HFFc6 (cell line): ENCODE measurements around the gene NEGR1. TPM values are rescaled to one million over a fixed set of nuclear protein-coding genes. Genes with fewer than 3 reads are reported as not detected.
A peak's percentile ranks its signal among the peaks of the same experiment; 100 is the strongest.

Experiments used
- DNase-seq: peaks from one replicate; pipeline ENCODE4 v3.0.0-alpha.2; 2018
- H3K27ac Mint-ChIP-seq: 2 replicates; pipeline ENCODE4 v1.8.0; 2020; ENCODE audit warnings: mild to moderate bottlenecking, mixed read lengths
- H3K27me3 Mint-ChIP-seq: 2 replicates; pipeline ENCODE4 v1.8.0; 2021; ENCODE audit warnings: mild to moderate bottlenecking, moderate library complexity, mixed read lengths; ENCODE audit not compliant: insufficient read depth
- H3K36me3 Mint-ChIP-seq: 2 replicates; pipeline ENCODE4 v1.8.0; 2021; ENCODE audit warnings: low read depth, mixed read lengths
- H3K4me1 Mint-ChIP-seq: 2 replicates; pipeline ENCODE4 v1.8.0; 2020; ENCODE audit warnings: low read depth, mixed read lengths
- H3K4me3 Mint-ChIP-seq: 2 replicates; pipeline ENCODE4 v1.8.0; 2020; ENCODE audit warnings: mild to moderate bottlenecking, moderate library complexity, mixed read lengths
- H3K9me3 Mint-ChIP-seq: 2 replicates; pipeline ENCODE4 v1.8.0; 2020; ENCODE audit warnings: mild to moderate bottlenecking, mixed read lengths
- long read RNA-seq: library from polyadenylated mRNA; unstranded; transcript quantifications from one replicate; pipeline ENCODE4 v2.0.0, GENCODE V29; 2019
- total RNA-seq, 6 experiments: library from RNA; stranded (reverse); fragmentation: NEBNext Ultra II Directional; extraction: Animal tissue kit (Norgen Biotek cat#: 25700); gene quantifications; 2 replicates in 1 of 6; 3 replicates in 5 of 6; pipeline ENCODE4 v1.2.3, GENCODE V29; 2021
- TF ChIP-seq, protein P1 (sequence below): fragments of 200-600 bp; sonication (generic); IDR thresholded peaks from 2 replicates; pipeline ENCODE4 v1.5.0; 2021; ENCODE audit warnings: antibody characterized with exemption, mild to moderate bottlenecking

The NEGR1 gene
- 10 to 100 TPM; 52.8 to 67.6 (median 64.6) TPM for total RNA-seq
- long read RNA-seq, partial matches to known transcripts, result 18 of 35 reads
- long read RNA-seq, other reads (novel, unspliced or antisense), result 17 of 35 reads

DNA sequence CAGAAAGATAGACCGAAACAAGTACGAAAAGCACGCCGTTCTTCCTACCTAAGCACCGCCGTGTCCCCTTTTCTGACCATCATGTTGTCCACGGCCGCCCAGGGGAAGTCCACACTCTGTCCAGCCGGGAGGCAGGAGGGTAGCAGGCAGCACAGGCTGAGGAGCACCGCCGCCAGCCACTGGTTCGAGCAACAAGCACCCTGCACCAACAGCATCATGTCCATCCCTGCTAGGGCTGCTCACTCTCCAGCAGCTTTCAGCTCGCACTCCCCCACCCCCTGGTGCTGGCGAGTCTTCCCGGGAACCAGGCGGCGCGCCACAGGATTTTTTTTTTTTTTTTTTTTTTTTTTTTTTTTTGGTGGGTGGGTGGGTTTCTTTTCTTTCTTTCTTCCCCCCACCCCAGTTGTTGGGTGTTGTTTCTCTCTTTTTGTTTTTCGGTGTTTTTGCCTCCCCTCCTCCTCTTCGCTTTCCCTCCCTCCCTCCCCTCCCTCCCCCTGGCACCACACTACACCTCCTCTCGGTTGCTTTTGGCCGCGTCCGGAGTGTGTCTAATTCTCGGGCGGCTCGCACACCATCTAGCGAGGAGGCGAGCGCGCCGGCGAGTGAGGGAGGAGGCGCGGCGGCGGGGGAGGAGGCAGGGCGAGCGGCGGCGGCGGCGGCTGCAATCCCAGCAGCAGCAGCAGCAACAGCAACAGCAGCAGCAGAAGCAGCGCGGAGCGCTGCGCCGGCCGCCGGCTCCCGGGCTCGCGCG, at the start of gene NEGR1:
NEGR1 (minus strand) TSS at position 269 of the 751 bp plus-strand sequence.
- Mint-ChIP-seq H3K27me3 (peaks cover 2% of the 10 kb centered on the region; the same call in 1 of the 2 replicates), H3K36me3 (peaks cover 5% of the 10 kb centered on the region; the same call in 1 of the 2 replicates), H3K9me3 (no peaks in the 10 kb centered on the region), H3K4me3 (no peak within 1 kb of the TSS), H3K4me1 (peaks cover 35% of the 10 kb centered on the region), H3K27ac (no peak within 1 kb of the TSS)
- DNase-seq, result peak; percentile 95
- TF ChIP-seq, protein P1, sequence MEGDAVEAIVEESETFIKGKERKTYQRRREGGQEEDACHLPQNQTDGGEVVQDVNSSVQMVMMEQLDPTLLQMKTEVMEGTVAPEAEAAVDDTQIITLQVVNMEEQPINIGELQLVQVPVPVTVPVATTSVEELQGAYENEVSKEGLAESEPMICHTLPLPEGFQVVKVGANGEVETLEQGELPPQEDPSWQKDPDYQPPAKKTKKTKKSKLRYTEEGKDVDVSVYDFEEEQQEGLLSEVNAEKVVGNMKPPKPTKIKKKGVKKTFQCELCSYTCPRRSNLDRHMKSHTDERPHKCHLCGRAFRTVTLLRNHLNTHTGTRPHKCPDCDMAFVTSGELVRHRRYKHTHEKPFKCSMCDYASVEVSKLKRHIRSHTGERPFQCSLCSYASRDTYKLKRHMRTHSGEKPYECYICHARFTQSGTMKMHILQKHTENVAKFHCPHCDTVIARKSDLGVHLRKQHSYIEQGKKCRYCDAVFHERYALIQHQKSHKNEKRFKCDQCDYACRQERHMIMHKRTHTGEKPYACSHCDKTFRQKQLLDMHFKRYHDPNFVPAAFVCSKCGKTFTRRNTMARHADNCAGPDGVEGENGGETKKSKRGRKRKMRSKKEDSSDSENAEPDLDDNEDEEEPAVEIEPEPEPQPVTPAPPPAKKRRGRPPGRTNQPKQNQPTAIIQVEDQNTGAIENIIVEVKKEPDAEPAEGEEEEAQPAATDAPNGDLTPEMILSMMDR, result no peak; the same call in 1 of the 2 replicates

DNA sequence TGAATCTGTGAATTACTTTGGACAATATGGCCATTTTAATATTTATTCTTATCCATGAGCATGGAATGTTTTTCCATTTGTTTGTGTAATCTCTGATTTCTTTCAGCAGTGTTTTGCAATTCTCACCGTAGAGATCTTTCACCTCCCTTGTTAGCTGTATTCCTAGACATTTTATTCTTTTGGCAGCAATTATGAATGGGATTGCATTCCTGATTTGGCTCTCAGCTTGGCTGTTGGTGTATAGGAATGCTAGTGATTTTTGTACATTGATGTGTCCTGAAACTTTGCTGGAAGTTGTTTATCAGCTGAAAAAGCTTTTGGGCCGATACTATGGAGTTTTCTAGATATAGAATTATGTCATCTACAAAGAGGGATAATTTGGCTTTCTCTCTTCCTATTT, 44.2 kb upstream of the NEGR1 start:
- TF ChIP-seq, protein P1, result no peak
- Mint-ChIP-seq H3K9me3 (no peaks in the 10 kb centered on the region), H3K27me3 (no peaks in the 10 kb centered on the region), H3K36me3 (no peaks in the 10 kb centered on the region), H3K4me1 (peaks cover 26% of the 10 kb centered on the region), H3K4me3 (no peak overlapping the region), H3K27ac (no peak overlapping the region)
- DNase-seq, result no peak

DNA sequence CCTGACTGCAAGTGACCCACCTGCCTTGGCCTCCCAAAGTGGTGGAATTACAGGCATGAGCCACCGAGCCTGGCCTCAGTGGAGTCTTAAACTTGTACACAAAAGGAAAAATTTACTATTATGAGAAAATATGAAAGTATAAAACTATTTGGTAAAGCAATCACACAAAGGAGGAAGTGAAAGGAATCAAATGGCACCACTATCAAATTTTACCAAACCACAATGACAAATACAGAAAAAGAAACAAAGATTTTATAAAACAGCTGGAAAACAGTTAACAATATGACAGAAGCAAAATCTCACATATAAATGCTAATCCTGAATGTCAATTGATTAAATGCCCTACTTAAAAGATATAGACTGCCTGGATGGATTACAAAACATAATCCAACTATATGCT, 42.1 kb upstream of the NEGR1 start:
- Mint-ChIP-seq H3K4me3 (no peak overlapping the region), H3K27ac (no peak overlapping the region), H3K36me3 (no peaks in the 10 kb centered on the region), H3K9me3 (no peaks in the 10 kb centered on the region), H3K27me3 (no peaks in the 10 kb centered on the region), H3K4me1 (peaks cover 20% of the 10 kb centered on the region; the same call in 1 of the 2 replicates)
- DNase-seq, result no peak
- TF ChIP-seq, protein P1, result no peak

DNA sequence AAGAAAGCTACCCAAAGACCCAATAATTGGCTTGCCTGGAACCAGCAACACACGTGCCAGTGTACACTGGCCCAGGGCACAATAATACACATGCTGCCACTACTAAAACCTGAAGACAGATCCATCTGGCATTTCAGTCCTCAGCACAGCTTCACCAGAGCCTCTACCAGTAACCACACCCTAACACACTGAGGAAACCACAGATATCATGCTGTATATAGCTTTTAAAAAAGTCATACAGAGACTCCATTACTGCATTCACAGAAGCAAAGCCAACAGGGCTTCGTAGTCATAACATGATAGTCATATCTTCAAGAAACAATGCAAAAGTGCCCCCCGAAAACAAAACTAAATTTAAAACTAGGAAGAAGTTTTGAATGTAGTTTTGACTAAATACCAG, 40.6 kb upstream of the NEGR1 start:
- H3K4me3 Mint-ChIP-seq, result no peak overlapping the region
- H3K9me3 Mint-ChIP-seq, result no peaks in the 10 kb centered on the region
- no peaks in the 10 kb centered on the region for H3K36me3 Mint-ChIP-seq
- TF ChIP-seq, protein P1, result no peak
- H3K4me1 Mint-ChIP-seq, result peaks cover 20% of the 10 kb centered on the region; the same call in 1 of the 2 replicates
- H3K27ac Mint-ChIP-seq, result no peak overlapping the region
- no peak for DNase-seq
- H3K27me3 Mint-ChIP-seq, result no peaks in the 10 kb centered on the region

DNA sequence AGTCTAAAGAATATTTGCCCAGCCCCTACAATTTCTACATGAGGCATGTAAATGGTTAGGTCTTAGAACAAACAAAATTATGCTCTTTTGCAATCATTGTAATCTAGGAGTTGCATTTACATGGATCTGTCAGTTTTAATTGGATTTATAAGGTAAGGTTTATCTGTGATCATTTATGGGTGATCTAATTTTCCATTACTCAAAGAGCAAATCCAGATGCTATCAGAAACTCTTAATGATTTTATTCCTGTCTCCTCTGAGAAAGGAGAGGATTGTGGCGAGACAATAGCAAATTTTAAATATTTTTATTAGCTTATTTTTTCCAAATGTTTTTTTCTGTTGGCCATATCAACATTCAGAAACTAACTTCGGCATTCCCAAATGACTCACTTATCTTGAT, 14.2 kb upstream of the NEGR1 start:
- Mint-ChIP-seq H3K9me3 (no peaks in the 10 kb centered on the region), H3K27me3 (peaks cover 1% of the 10 kb centered on the region; the same call in 1 of the 2 replicates), H3K36me3 (no peaks in the 10 kb centered on the region), H3K27ac (no peak overlapping the region), H3K4me3 (no peak overlapping the region), H3K4me1 (peaks cover 8% of the 10 kb centered on the region)
- DNase-seq, result no peak
- TF ChIP-seq, protein P1, result no peak
